GM23338 (cell line): Measurements from ENCODE around the gene IKZF1. TPM values are rescaled to one million over a fixed set of nuclear protein-coding genes. Genes with fewer than 3 reads are reported as not detected.
A peak's percentile ranks its signal among the peaks of the same experiment; 100 is the strongest.

Experiments
- ATAC-seq: fragments of 200-7000 bp; cut with Tn5 transposase; 3 replicates; pipeline ENCODE4 v1.9.1; 2020
- DNase-seq: peaks from one replicate; pipeline ENCODE4 v3.0.0-alpha.2; 2015; ENCODE audit warnings: low spot score
- H2AFZ ChIP-seq: fragments of 200-600 bp; sonication (generic); 2 replicates; pipeline ENCODE4 v1.8.0; 2016; ENCODE audit warnings: antibody characterized with exemption, mild to moderate bottlenecking, moderate library complexity
- H3F3A ChIP-seq: fragments of 200-600 bp; sonication (generic); replicated peaks from 2 replicates; pipeline ENCODE4 v1.8.0; 2017; ENCODE audit warnings: antibody characterized with exemption, mixed run types, low read depth
- H3K27ac ChIP-seq: fragments of 200-600 bp; sonication (generic); 2 replicates; pipeline ENCODE4 v1.6.1; 2016; ENCODE audit warnings: low read depth
- H3K27me3 ChIP-seq: fragments of 200-600 bp; sonication (generic); 2 replicates; pipeline ENCODE4 v1.8.0; 2016; ENCODE audit warnings: mild to moderate bottlenecking, mixed run types, moderate library complexity; ENCODE audit not compliant: insufficient read depth
- H3K36me3 ChIP-seq: fragments of 200-600 bp; sonication (generic); 2 replicates; pipeline ENCODE4 v1.8.0; 2016; ENCODE audit warnings: mild to moderate bottlenecking; ENCODE audit not compliant: insufficient read depth
- H3K4me1 ChIP-seq: fragments of 200-600 bp; sonication (generic); 2 replicates; pipeline ENCODE4 v1.8.0; 2016; ENCODE audit warnings: mild to moderate bottlenecking, moderate library complexity; ENCODE audit not compliant: insufficient read depth
- H3K4me2 ChIP-seq: fragments of 200-600 bp; sonication (generic); 2 replicates; pipeline ENCODE4 v1.7.1; 2017; ENCODE audit warnings: mixed run types
- H3K4me3 ChIP-seq: fragments of 200-600 bp; sonication (generic); 2 replicates; pipeline ENCODE4 v1.6.1; 2016; ENCODE audit warnings: mixed run types
- H3K79me2 ChIP-seq: fragments of 200-600 bp; sonication (generic); replicated peaks from 2 replicates; pipeline ENCODE4 v1.8.0; 2017; ENCODE audit warnings: mild to moderate bottlenecking; ENCODE audit not compliant: insufficient read depth
- H3K9me2 ChIP-seq: fragments of 200-600 bp; sonication (generic); 2 replicates; pipeline ENCODE4 v1.8.0; 2017; ENCODE audit not compliant: insufficient read depth
- H4K20me1 ChIP-seq: fragments of 200-600 bp; sonication (generic); replicated peaks from 2 replicates; pipeline ENCODE4 v1.8.0; 2017; ENCODE audit warnings: mild to moderate bottlenecking; ENCODE audit not compliant: insufficient read depth
- H3K27ac Mint-ChIP-seq: 2 replicates; pipeline ENCODE4 v1.8.0; 2020; ENCODE audit warnings: inconsistent platforms, mild to moderate bottlenecking, moderate library complexity, mixed read lengths
- H3K27me3 Mint-ChIP-seq: 3 replicates; pipeline ENCODE4 v1.8.0; 2022; ENCODE audit warnings: low read depth, mild to moderate bottlenecking, moderate library complexity, mixed read lengths, inconsistent platforms; ENCODE audit not compliant: insufficient read depth, poor library complexity
- H3K36me3 Mint-ChIP-seq: 3 replicates; pipeline ENCODE4 v1.8.0; 2021; ENCODE audit warnings: low read depth, mild to moderate bottlenecking, inconsistent platforms, moderate library complexity, mixed read lengths
- H3K4me1 Mint-ChIP-seq: 3 replicates; pipeline ENCODE4 v1.8.0; 2020; ENCODE audit warnings: mild to moderate bottlenecking, inconsistent platforms, mixed read lengths
- H3K4me3 Mint-ChIP-seq: 3 replicates; pipeline ENCODE4 v1.8.0; 2021; ENCODE audit warnings: moderate library complexity, mild to moderate bottlenecking, inconsistent platforms, mixed read lengths
- H3K9me3 Mint-ChIP-seq: 3 replicates; pipeline ENCODE4 v1.8.0; 2020; ENCODE audit warnings: moderate library complexity, mild to moderate bottlenecking, inconsistent platforms, mixed read lengths
- CREB1 ChIP-seq: fragments of 250-450 bp; sonication (Bioruptor Pico); IDR thresholded peaks from 2 replicates; pipeline ENCODE4 v1.5.0; 2020; ENCODE audit warnings: low read depth, mild to moderate bottlenecking, moderate library complexity
- ETS1 ChIP-seq: IDR thresholded peaks from 2 replicates; pipeline ENCODE4 v1.6.1; 2016; ENCODE audit warnings: antibody characterized with exemption
- EZH2 ChIP-seq: fragments of 200-600 bp; sonication (generic); IDR thresholded peaks from one replicate; pipeline ENCODE4 v1.8.0; 2017; ENCODE audit warnings: antibody characterized with exemption, mild to moderate bottlenecking, low read depth; ENCODE audit not compliant: unreplicated experiment
- EZH2phosphoT487 ChIP-seq: fragments of 200-600 bp; sonication (generic); IDR thresholded peaks from one replicate; pipeline ENCODE4 v1.8.1; 2018; ENCODE audit warnings: antibody characterized with exemption; ENCODE audit not compliant: unreplicated experiment
- JUNB ChIP-seq: IDR thresholded peaks from one replicate; pipeline ENCODE4 v1.6.1; 2016; ENCODE audit warnings: antibody characterized with exemption; ENCODE audit not compliant: unreplicated experiment
- NANOG ChIP-seq: IDR thresholded peaks from 2 replicates; pipeline ENCODE4 v1.6.1; 2016; ENCODE audit warnings: antibody characterized with exemption, borderline replicate concordance
- STAT1 ChIP-seq: IDR thresholded peaks from one replicate; pipeline ENCODE4 v1.6.1; 2016; ENCODE audit warnings: antibody characterized with exemption; ENCODE audit not compliant: unreplicated experiment
- ZNF114 ChIP-seq: fragments of 250-450 bp; sonication (Bioruptor Pico); IDR thresholded peaks from 2 replicates; pipeline ENCODE4 v1.5.0; 2020; ENCODE audit warnings: mild to moderate bottlenecking, moderate library complexity
- polyA plus RNA-seq: library from polyadenylated mRNA; unstranded; fragments of >200 nt; fragmentation: Nextera tagmentation; extraction: Ambion mirVana; gene quantifications from 2 replicates; pipeline ENCODE4 v1.2.1, GENCODE V29; 2016
- total RNA-seq: library from RNA; depleted of rRNA; stranded (reverse); fragments of >200 nt; shearing (Covaris generic); gene quantifications from 2 replicates; pipeline ENCODE4 v1.2.3, GENCODE V29; 2014
- TF ChIP-seq, protein P1 (sequence below): IDR thresholded peaks from one replicate; pipeline ENCODE4 v1.6.1; 2018; ENCODE audit warnings: antibody characterized with exemption; ENCODE audit not compliant: unreplicated experiment
- TF ChIP-seq, protein P2 (sequence below), 2 experiments: fragments of 200-600 bp in 1 of 2; sonication (generic) in 1 of 2; conservative IDR thresholded peaks; 2 replicates each; pipeline versions ENCODE4 v1.5.1 to v1.6.1; 2016 to 2017; ENCODE audit warnings: antibody characterized with exemption in 2 of 2, low read depth in 2 of 2, mild to moderate bottlenecking in 2 of 2, moderate library complexity in 1 of 2

IKZF1 gene
- total and polyA plus RNA-seq, 2 experiments from 2014 or later: 0.57 to 1.8 TPM

- H2AFZ ChIP-seq: peak overlapping the region; percentile 28; the same call in 1 of the 2 replicates
Observed at GRCh38 chr7:50418086-50418515, 113.6 kb downstream of the IKZF1 start.

DNA sequence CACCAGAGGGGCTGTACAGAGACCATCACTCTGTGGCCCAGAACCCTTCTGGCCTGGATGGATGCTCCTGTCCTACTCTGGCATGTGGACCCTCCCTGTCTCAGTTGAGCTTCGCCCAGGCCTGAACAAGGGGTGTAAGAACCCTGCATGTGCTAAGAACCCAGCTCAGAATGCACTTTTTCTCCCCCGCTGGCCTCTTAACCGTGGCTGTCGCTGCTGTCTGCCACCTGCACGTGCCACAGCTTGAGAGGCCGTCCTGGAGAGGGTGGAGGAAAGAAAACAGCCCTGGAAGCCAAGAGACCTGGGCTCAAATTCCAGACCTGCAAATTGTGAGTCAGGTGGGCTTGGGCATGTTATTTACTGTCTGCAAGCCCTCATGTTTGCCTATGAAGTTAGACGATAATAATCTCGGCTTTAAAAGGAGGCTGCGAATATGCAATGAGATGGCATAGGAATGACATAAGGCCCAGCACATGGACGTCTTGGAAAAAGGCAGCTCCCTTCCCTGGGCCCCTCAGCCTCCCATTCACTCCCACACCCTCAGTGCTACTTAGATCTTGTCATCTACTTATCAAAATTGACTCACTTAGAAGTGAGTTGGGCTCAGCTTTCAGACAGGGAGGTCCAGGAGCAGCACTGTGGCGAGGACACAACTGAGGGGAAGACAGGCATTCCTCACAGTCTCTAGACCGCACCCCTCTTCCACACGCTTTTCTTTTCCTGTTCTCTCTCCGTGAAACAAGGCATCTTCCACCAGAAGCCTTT lies 114.2 kb downstream of the IKZF1 start:
- Mint-ChIP-seq H3K9me3 (no peaks in the 10 kb centered on the region), H3K27me3 (peaks cover 3% of the 10 kb centered on the region), H3K4me1 (peaks cover 29% of the 10 kb centered on the region), H3K4me3 (no peak overlapping the region), H3K27ac (no peak overlapping the region; the same call in 1 of the 2 replicates), H3K36me3 (no peaks in the 10 kb centered on the region)
- Histone ChIP-seq H3K4me2 (no peak overlapping the region), H3K27me3 (no peaks in the 10 kb centered on the region), H3K4me1 (peaks cover 22% of the 10 kb centered on the region), H3F3A (no peaks in the 10 kb centered on the region), H2AFZ (peak overlapping the region; percentile 28; the same call in 1 of the 2 replicates), H3K27ac (no peak overlapping the region), H3K36me3 (no peaks in the 10 kb centered on the region), H4K20me1 (no peaks in the 10 kb centered on the region), H3K9me2 (0 out of 2 replicates have a peak, but pooled peaks cover 5% of the 10 kb centered on the region), H3K4me3 (no peak overlapping the region), H3K79me2 (no peaks in the 10 kb centered on the region)
- DNase-seq (peak; percentile 9), ATAC-seq (peak; percentile 20)
- TF ChIP-seq STAT1: no peak
- TF ChIP-seq JUNB: no peak
- no peak for TF ChIP-seq EZH2phosphoT487
- no peak for TF ChIP-seq ETS1
- no peak for TF ChIP-seq CREB1 (CRISPR knock-in tag)
- TF ChIP-seq NANOG: no peak
- TF ChIP-seq, protein P1, sequence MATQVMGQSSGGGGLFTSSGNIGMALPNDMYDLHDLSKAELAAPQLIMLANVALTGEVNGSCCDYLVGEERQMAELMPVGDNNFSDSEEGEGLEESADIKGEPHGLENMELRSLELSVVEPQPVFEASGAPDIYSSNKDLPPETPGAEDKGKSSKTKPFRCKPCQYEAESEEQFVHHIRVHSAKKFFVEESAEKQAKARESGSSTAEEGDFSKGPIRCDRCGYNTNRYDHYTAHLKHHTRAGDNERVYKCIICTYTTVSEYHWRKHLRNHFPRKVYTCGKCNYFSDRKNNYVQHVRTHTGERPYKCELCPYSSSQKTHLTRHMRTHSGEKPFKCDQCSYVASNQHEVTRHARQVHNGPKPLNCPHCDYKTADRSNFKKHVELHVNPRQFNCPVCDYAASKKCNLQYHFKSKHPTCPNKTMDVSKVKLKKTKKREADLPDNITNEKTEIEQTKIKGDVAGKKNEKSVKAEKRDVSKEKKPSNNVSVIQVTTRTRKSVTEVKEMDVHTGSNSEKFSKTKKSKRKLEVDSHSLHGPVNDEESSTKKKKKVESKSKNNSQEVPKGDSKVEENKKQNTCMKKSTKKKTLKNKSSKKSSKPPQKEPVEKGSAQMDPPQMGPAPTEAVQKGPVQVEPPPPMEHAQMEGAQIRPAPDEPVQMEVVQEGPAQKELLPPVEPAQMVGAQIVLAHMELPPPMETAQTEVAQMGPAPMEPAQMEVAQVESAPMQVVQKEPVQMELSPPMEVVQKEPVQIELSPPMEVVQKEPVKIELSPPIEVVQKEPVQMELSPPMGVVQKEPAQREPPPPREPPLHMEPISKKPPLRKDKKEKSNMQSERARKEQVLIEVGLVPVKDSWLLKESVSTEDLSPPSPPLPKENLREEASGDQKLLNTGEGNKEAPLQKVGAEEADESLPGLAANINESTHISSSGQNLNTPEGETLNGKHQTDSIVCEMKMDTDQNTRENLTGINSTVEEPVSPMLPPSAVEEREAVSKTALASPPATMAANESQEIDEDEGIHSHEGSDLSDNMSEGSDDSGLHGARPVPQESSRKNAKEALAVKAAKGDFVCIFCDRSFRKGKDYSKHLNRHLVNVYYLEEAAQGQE: no peak
- TF ChIP-seq ZNF114 (CRISPR knock-in tag): no peak
- TF ChIP-seq EZH2: no peak

More at GRCh38 chr7:50418086-50418515, 113.6 kb downstream of the IKZF1 start:
- Histone ChIP-seq H3K79me2 (no peaks in the 10 kb centered on the region), H3K4me3 (no peak overlapping the region), H3K4me1 (peaks cover 22% of the 10 kb centered on the region), H3K36me3 (no peaks in the 10 kb centered on the region), H3K4me2 (no peak overlapping the region), H3F3A (no peaks in the 10 kb centered on the region), H3K9me2 (0 out of 2 replicates have a peak, but pooled peaks cover 5% of the 10 kb centered on the region), H4K20me1 (no peaks in the 10 kb centered on the region), H3K27me3 (no peaks in the 10 kb centered on the region), H3K27ac (no peak overlapping the region)
- ATAC-seq (peak; percentile 97), DNase-seq (peak; percentile 96)
- Mint-ChIP-seq H3K36me3 (no peaks in the 10 kb centered on the region), H3K4me1 (peaks cover 29% of the 10 kb centered on the region), H3K4me3 (no peak overlapping the region), H3K9me3 (no peaks in the 10 kb centered on the region), H3K27ac (no peak overlapping the region), H3K27me3 (peaks cover 3% of the 10 kb centered on the region)
- TF ChIP-seq, protein P2, sequence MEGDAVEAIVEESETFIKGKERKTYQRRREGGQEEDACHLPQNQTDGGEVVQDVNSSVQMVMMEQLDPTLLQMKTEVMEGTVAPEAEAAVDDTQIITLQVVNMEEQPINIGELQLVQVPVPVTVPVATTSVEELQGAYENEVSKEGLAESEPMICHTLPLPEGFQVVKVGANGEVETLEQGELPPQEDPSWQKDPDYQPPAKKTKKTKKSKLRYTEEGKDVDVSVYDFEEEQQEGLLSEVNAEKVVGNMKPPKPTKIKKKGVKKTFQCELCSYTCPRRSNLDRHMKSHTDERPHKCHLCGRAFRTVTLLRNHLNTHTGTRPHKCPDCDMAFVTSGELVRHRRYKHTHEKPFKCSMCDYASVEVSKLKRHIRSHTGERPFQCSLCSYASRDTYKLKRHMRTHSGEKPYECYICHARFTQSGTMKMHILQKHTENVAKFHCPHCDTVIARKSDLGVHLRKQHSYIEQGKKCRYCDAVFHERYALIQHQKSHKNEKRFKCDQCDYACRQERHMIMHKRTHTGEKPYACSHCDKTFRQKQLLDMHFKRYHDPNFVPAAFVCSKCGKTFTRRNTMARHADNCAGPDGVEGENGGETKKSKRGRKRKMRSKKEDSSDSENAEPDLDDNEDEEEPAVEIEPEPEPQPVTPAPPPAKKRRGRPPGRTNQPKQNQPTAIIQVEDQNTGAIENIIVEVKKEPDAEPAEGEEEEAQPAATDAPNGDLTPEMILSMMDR (conservative IDR thresholded peaks at IDR 0.05; ENCODE audit: low read depth in 2 of 2): peak; percentile 89 to 97
- TF ChIP-seq STAT1: no peak
